ENCODE results near the gene SCYL3. TPM values are rescaled to one million over a fixed set of nuclear protein-coding genes. Genes with fewer than 3 reads are reported as not detected.
"Not testable (repeated sequence)": the region's sequence is repeated elsewhere in the genome, so short reads cannot be mapped to it uniquely, and the experiment has no call there.

Gene SCYL3
- total and polyA plus RNA-seq, 3 experiments from 2014 or later = 12.7 to 13.5 (median 13.1) TPM

DNA sequence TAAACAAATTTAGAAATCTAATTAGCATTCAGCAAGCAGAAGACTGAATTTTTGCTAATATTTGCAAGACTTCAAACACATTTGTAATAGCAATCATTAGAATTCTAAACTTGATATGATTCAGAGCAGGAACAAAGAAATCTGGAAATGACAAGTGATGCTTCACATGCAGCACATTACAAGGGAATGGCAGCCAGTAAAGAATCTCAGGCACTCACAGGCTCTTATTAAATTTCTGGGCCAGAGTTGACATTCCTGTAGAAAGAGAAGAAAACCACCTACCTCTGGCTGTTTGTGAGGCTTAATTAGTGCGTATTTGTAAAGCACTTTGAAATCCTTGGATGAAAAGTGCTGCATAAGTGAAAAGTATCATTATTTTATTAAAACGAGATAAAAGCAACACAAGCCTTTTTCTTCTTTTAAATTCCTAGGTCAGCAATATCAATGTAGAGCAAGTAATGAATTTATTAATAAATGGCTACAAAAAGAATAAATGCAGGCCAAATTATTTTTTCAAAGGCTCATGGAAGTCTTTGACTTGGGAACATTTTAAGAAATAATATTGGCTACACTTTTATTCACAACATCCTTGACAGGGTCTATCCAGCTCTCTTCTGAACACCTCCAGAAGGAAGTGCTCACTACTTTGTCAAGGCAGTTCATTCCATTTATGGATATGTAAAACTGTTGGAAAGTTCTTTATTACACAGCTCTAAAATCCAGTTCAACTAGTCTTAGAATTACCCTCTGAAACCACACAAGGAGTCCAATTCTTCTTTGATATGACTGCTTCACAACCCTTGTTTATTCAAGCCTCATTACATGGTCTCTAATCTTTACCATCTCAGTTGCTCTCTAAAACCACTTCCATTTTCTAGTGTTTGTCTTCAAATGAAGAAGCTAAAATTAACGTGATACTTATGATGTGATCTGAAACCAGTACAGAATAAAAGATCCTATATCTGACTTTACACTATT lies 32.1 kb upstream of the SCYL3 start:
- H3K27me3 ChIP-seq (ENCODE audit: insufficient read depth, low read length, poor library complexity, severe bottlenecking) = no peaks in the 10 kb centered on the region
- H3K4me3 Mint-ChIP-seq = no peak overlapping the region
- no peaks in the 10 kb centered on the region for H3K36me3 ChIP-seq (ENCODE audit: insufficient read depth, low read length)
- no peaks in the 10 kb centered on the region for H3K9me3 Mint-ChIP-seq
- peaks cover 4 to 15% (median 6%) of the 10 kb centered on the region in 3 donors for H3K36me3 Mint-ChIP-seq
- H3K4me3 ChIP-seq (ENCODE audit: low read length) = no peak overlapping the region
- H3K27me3 Mint-ChIP-seq = no peaks in the 10 kb centered on the region
- H3K9me3 ChIP-seq (ENCODE audit: low read length) = no peaks in the 10 kb centered on the region
- H3K27ac ChIP-seq (ENCODE audit: low read depth, low read length) = no peak overlapping the region
- no peak for DNase-seq
- ChIA-PET CTCF (no interaction called here), POLR2A (no interaction called here)
- H3K4me1 ChIP-seq (ENCODE audit: insufficient read depth, low read length) = no peaks in the 10 kb centered on the region
- H3K4me1 Mint-ChIP-seq = peaks cover 7 to 10% (median 9%) of the 10 kb centered on the region in 3 donors
- peak overlapping the region in 5 of 8 donors; percentile 22 to 80 (median 68) for H3K27ac Mint-ChIP-seq

DNA sequence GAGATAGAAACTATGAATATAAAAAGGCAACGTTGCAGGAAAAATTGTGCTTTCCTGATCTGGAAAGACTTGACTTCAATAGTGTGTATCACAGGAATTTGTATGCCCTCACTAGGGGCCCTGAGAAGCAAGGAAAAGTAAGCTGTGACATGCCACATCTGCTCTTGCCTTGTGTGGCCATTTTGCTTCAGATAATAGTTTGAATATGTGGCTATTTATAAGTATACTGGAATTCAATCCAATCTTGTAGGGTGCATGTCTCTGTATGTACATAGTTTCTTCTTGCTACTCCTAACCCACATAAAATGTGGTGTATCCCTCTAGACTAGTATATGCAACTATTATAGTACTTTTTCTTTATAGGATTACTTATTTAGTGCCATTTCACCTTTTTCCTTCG lies 31.1 kb upstream of the SCYL3 start:
- H3K27ac ChIP-seq (ENCODE audit: low read depth, low read length) = no peak overlapping the region
- no peaks in the 10 kb centered on the region for H3K9me3 ChIP-seq (ENCODE audit: low read length)
- H3K4me3 Mint-ChIP-seq = no peak overlapping the region
- H3K4me1 ChIP-seq (ENCODE audit: insufficient read depth, low read length) = no peaks in the 10 kb centered on the region
- no peak for DNase-seq
- H3K9me3 Mint-ChIP-seq = no peaks in the 10 kb centered on the region
- peaks cover 4 to 22% (median 9%) of the 10 kb centered on the region in 3 donors for H3K36me3 Mint-ChIP-seq
- H3K27me3 ChIP-seq (ENCODE audit: insufficient read depth, low read length, poor library complexity, severe bottlenecking) = no peaks in the 10 kb centered on the region
- H3K27me3 Mint-ChIP-seq = no peaks in the 10 kb centered on the region
- peak overlapping the region in 1 of 8 donors; percentile 18 for H3K27ac Mint-ChIP-seq
- H3K36me3 ChIP-seq (ENCODE audit: insufficient read depth, low read length) = no peaks in the 10 kb centered on the region
- no peak overlapping the region for H3K4me3 ChIP-seq (ENCODE audit: low read length)
- POLR2A ChIA-PET = no interaction called here
- CTCF ChIA-PET = no interaction called here
- peaks cover 7 to 10% (median 9%) of the 10 kb centered on the region in 3 donors for H3K4me1 Mint-ChIP-seq

DNA sequence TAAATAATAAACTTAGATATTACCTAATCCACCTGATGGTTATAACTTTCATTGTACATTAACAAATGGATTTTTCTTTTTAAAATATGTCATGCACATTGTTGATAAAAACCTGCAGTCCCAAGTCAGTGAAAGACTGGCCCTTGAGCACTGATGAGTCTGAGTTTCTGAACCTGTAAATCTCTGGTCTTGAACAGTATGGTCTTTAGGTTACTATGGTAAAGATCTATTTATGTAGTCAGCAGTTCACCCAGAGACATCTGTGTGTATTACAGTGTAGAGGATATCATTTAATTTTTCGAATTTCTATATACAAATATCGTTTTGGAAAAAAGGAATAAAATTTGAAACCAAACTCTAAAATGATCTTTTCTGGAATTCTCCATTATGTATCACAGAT lies 30.4 kb upstream of the SCYL3 start:
- Mint-ChIP-seq H3K4me3 (no peak overlapping the region), H3K27me3 (no peaks in the 10 kb centered on the region), H3K4me1 (peaks cover 7 to 10% (median 9%) of the 10 kb centered on the region in 3 donors), H3K36me3 (peaks cover 4 to 27% (median 9%) of the 10 kb centered on the region in 3 donors), H3K27ac (no peak overlapping the region), H3K9me3 (no peaks in the 10 kb centered on the region)
- H3K36me3 ChIP-seq (ENCODE audit: insufficient read depth, low read length) = no peaks in the 10 kb centered on the region
- no peak for DNase-seq
- no peaks in the 10 kb centered on the region for H3K27me3 ChIP-seq (ENCODE audit: insufficient read depth, low read length, poor library complexity, severe bottlenecking)
- H3K9me3 ChIP-seq (ENCODE audit: low read length) = no peaks in the 10 kb centered on the region
- POLR2A ChIA-PET = no interaction called here
- H3K27ac ChIP-seq (ENCODE audit: low read depth, low read length) = no peak overlapping the region
- H3K4me3 ChIP-seq (ENCODE audit: low read length) = no peak overlapping the region
- CTCF ChIA-PET = no interaction called here
- H3K4me1 ChIP-seq (ENCODE audit: insufficient read depth, low read length) = no peaks in the 10 kb centered on the region

DNA sequence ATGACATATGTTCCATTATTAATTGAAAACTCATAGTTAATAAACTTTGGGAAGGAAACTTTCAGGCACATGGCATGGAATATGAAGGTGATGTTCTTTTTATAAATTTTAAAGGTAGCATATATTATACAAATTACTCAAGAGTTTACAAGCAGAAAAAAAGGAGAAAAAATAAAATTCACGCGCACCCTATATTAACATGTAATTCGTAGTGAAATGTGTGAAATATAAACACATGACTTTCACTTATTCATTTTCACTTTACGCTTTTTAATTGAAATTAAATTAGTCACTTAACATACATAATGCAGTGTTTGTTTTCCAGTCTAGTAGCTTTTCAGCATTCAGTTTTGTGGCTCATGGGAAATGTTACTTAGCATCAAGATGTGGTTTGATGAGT lies 27.4 kb upstream of the SCYL3 start:
- CTCF ChIA-PET = no interaction called here

DNA sequence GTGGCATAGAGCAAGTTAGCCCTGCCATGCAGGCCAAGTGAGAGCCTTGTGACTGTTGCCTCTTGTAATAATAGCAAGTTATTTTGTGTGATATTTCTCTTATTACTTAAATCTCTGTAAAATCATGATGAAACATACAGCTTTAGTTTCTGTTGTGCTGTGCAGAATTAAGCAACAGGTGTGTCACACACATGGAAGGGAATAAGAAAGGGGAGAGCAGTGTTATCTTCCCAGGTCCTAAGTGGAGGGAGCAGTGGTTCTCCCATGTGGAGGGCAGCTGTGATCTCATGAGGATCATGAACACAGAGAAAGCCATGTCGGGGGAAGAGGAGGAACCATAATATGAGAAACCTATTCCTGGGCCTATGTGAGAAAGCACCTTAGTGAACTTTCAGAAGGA lies 25.2 kb upstream of the SCYL3 start:
- peaks cover 4 to 30% (median 15%) of the 10 kb centered on the region in 3 donors for H3K36me3 Mint-ChIP-seq
- H3K4me3 Mint-ChIP-seq = peak overlapping the region in 1 of 7 donors; percentile 78
- POLR2A ChIA-PET = no interaction called here
- Histone ChIP-seq H3K9me3 (ENCODE audit: low read length) (no peaks in the 10 kb centered on the region), H3K4me1 (ENCODE audit: insufficient read depth, low read length) (no peaks in the 10 kb centered on the region), H3K4me3 (ENCODE audit: low read length) (no peak overlapping the region), H3K36me3 (ENCODE audit: insufficient read depth, low read length) (no peaks in the 10 kb centered on the region), H3K27me3 (ENCODE audit: insufficient read depth, low read length, poor library complexity, severe bottlenecking) (no peaks in the 10 kb centered on the region), H3K27ac (ENCODE audit: low read depth, low read length) (no peak overlapping the region)
- no peaks in the 10 kb centered on the region for H3K9me3 Mint-ChIP-seq
- no peak for DNase-seq
- peak overlapping the region in 1 of 8 donors; percentile 24 for H3K27ac Mint-ChIP-seq
- H3K27me3 Mint-ChIP-seq = no peaks in the 10 kb centered on the region
- peaks cover 0 to 3% (median 0%) of the 10 kb centered on the region in 3 donors for H3K4me1 Mint-ChIP-seq
- CTCF ChIA-PET = no interaction called here

More for the DNA sequence above, 27.4 kb upstream of the SCYL3 start:
- no peaks in the 10 kb centered on the region for H3K9me3 Mint-ChIP-seq
- no peaks in the 10 kb centered on the region for H3K27me3 Mint-ChIP-seq
- no peaks in the 10 kb centered on the region for H3K4me1 ChIP-seq (ENCODE audit: insufficient read depth, low read length)
- H3K4me3 Mint-ChIP-seq = no peak overlapping the region
- H3K27ac ChIP-seq (ENCODE audit: low read depth, low read length) = no peak overlapping the region
- no peak overlapping the region for H3K4me3 ChIP-seq (ENCODE audit: low read length)
- peaks cover 4 to 36% (median 15%) of the 10 kb centered on the region in 3 donors for H3K36me3 Mint-ChIP-seq
- H3K4me1 Mint-ChIP-seq = peaks cover 2 to 6% (median 3%) of the 10 kb centered on the region in 3 donors
- DNase-seq = no peak
- no peaks in the 10 kb centered on the region for H3K27me3 ChIP-seq (ENCODE audit: insufficient read depth, low read length, poor library complexity, severe bottlenecking)
- H3K9me3 ChIP-seq (ENCODE audit: low read length) = no peaks in the 10 kb centered on the region
- no peaks in the 10 kb centered on the region for H3K36me3 ChIP-seq (ENCODE audit: insufficient read depth, low read length)
- POLR2A ChIA-PET = no interaction called here
- no peak overlapping the region for H3K27ac Mint-ChIP-seq

DNA sequence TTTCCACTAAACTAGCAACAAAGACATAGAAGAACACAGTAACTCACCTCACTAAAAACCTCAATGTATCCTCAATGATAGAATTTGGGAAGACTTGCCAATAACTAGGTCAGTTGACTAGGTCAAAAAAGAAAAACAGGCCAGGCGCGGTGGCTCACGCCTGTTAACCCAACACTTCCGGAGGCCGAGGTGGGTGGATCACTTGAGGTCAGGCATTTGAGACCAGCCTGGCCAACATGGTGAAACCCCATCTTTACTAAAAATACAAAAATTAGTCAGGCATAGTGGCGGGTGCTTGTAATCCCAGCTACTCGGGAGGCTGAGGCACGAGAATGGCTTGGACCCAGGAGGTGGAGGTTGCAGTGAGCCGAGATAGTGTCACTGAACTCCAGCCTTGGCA lies 24.5 kb upstream of the SCYL3 start:
- H3K4me1 Mint-ChIP-seq; CTCF ChIA-PET; H3K9me3 Mint-ChIP-seq; H3K27ac ChIP-seq (ENCODE audit: low read depth, low read length); H3K4me1 ChIP-seq (ENCODE audit: insufficient read depth, low read length); H3K27me3 ChIP-seq (ENCODE audit: insufficient read depth, low read length, poor library complexity, severe bottlenecking); H3K4me3 ChIP-seq (ENCODE audit: low read length); H3K27me3 Mint-ChIP-seq; H3K9me3 ChIP-seq (ENCODE audit: low read length); DNase-seq; POLR2A ChIA-PET; H3K36me3 ChIP-seq (ENCODE audit: insufficient read depth, low read length): not testable (repeated sequence)
- Mint-ChIP-seq H3K27ac (peak overlapping the region in 1 of 8 donors; percentile 12), H3K36me3 (peaks cover 4 to 30% (median 15%) of the 10 kb centered on the region in 3 donors), H3K4me3 (peak overlapping the region in 2 of 7 donors; percentile 5 to 78)

DNA sequence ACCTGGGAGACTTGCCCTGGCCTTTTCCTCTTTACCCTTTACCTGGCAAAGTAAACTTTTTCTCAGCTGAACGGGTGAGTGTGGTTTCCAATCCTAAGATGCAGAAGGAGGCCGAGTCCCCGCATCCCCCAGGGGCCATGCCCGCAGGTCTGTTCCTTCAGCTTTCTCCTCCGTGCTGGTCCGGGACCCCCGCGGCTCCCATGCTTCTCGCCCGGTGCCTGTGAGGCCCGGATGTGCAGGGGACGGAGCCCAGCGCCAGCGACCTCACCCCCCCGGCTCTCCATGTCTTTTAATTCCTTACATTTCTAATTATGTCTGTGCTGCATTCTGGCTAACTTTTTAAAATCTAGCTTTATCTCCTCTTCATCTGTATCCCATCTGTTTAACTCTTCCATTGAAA lies 21.5 kb upstream of the SCYL3 start:
- Mint-ChIP-seq H3K27me3 (no peaks in the 10 kb centered on the region), H3K4me1 (peaks cover 0 to 5% (median 4%) of the 10 kb centered on the region in 3 donors), H3K36me3 (peaks cover 3 to 18% (median 7%) of the 10 kb centered on the region in 3 donors), H3K4me3 (no peak overlapping the region), H3K27ac (no peak overlapping the region), H3K9me3 (peaks cover 0 to 5% (median 1%) of the 10 kb centered on the region in 5 donors)
- ChIA-PET CTCF (no interaction called here), POLR2A (no interaction called here)
- Histone ChIP-seq H3K27me3 (ENCODE audit: insufficient read depth, low read length, poor library complexity, severe bottlenecking) (no peaks in the 10 kb centered on the region), H3K9me3 (ENCODE audit: low read length) (no peaks in the 10 kb centered on the region), H3K4me1 (ENCODE audit: insufficient read depth, low read length) (no peaks in the 10 kb centered on the region), H3K4me3 (ENCODE audit: low read length) (no peak overlapping the region), H3K27ac (ENCODE audit: low read depth, low read length) (no peak overlapping the region), H3K36me3 (ENCODE audit: insufficient read depth, low read length) (no peaks in the 10 kb centered on the region)
- DNase-seq = no peak

DNA sequence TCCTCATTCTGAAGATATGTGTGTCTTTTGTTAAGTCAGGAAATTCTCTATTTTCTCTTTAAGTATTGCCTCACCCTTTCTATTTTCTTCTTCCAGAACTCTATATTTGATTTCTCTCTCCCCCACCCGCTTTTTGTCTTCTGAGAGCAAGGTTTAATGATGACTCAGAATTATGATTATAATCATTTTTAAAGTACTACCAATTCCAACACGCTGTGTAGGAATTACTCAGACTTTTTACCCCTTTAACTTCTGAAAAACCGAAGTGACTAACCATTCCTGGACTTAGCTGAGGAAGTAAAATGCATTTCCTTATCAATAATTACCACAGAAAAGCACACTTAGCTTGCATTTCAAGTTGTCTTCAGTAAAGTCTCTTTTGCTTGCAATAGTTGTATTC lies 20.8 kb upstream of the SCYL3 start:
- Histone ChIP-seq H3K4me3 (ENCODE audit: low read length) (no peak overlapping the region), H3K9me3 (ENCODE audit: low read length) (no peaks in the 10 kb centered on the region), H3K27me3 (ENCODE audit: insufficient read depth, low read length, poor library complexity, severe bottlenecking) (no peaks in the 10 kb centered on the region), H3K36me3 (ENCODE audit: insufficient read depth, low read length) (no peaks in the 10 kb centered on the region), H3K4me1 (ENCODE audit: insufficient read depth, low read length) (no peaks in the 10 kb centered on the region), H3K27ac (ENCODE audit: low read depth, low read length) (no peak overlapping the region)
- H3K4me3 Mint-ChIP-seq = no peak overlapping the region
- CTCF ChIA-PET = no interaction called here
- peak overlapping the region in 1 of 8 donors; percentile 78 for H3K27ac Mint-ChIP-seq
- H3K4me1 Mint-ChIP-seq = peaks cover 2 to 8% (median 7%) of the 10 kb centered on the region in 3 donors
- H3K9me3 Mint-ChIP-seq = peaks cover 0 to 5% (median 1%) of the 10 kb centered on the region in 5 donors
- POLR2A ChIA-PET = no interaction called here
- H3K27me3 Mint-ChIP-seq = no peaks in the 10 kb centered on the region
- peaks cover 3 to 12% (median 7%) of the 10 kb centered on the region in 3 donors for H3K36me3 Mint-ChIP-seq
- DNase-seq = no peak

Measured in CD8-positive, alpha-beta memory T cell (primary cell).